Activated gamma-delta T cell (primary cell): Measurements from ENCODE around the gene SNX6.
"Not testable (repeated sequence)": the region's sequence is repeated elsewhere in the genome, so short reads cannot be mapped to it uniquely, and the experiment has no call there.

Experiments used
- DNase-seq: peaks from one replicate; lab custom pipeline; 2025; lab: John Stamatoyannopoulos, UW
- total RNA-seq, 2 donors: gene quantifications; one replicate each; lab custom pipeline; 2026; lab: John Stamatoyannopoulos, UW

Gene SNX6
- total RNA-seq = 125 to 132 reads per million in 2 donors

DNA sequence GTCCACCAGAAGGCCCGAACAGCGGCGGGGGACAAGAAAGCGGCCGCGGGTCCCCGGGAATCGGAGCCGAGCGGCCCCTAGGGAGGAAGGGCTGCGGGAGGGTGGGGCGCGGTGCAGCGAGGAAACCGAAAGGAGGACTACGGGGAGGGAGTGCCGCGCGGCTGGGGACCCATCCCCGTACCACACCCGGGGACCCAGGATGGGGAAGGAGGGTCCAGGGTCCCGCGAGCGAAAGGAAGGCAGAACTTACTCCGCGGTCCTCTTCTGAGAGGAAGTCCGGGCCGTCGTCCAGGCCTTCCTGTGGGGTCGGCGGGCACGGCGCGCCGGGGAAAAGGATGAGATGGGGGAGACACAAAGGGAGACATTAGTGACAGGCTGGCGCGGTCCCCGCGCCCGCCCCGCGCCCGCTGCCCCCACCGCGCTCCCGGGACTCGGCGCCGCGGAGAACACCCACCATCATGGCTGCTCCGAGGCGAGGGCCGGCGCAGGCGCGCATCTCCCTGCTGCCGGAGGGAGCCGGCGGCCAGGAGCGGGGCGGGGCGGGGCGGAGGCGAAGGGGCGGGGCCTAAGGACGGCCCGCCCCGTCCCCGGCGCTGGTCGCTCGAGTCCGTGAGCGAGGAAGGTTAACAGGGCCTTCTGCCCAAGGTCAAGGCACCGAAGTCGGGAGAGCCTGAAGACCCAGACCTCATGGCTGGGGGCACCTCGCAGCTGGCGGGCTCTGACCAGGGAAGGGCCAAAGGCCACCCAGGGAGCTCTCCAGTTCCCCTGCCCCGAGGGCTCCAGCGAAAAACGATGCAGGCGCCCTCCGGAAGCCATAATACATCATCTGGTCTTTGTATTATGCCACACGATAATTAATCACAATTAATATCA is at the start of gene SNX6:
TSS of gene SNX6 (minus strand) at position 492 of the 873 bp plus-strand sequence. CDS start at position 460, 32 bp downstream.
- DNase-seq = peak; percentile 81

DNA sequence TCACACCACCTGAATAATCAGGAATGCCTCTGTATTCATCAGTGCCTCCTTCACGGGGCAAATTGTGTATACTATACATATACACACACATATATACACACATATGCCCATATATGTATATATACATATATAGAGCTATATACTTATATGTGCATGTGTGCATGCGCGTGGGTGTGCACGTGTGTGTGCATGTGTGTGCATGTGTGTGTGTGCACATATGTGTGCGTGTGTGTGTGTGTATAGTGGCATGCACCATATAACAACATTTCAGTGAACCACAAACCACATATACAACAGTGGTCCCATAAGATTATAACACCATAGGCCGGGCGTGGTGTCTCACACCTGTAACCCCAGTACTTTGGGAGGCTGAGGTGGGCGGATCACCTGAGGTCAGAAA is 48.8 kb upstream of the SNX6 start:
- no peak for DNase-seq

DNA sequence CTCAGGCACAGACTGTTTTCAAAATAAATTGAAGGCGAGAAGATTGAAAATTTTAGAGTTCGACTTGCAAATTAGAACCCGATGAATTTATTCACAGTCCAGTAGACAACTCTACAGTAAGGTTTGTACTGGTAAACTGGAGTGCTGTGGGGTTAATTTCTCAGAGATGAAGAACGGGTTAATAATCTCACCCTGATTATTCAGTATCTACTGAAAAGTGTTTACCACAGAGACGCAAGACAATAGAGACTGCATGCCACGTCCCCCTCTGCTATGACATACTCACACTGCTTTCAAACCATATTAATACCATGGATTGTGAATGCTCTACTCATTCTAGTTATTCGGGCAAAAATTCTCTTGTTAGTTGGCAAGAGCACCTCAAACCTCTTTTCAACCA is 48.4 kb upstream of the SNX6 start:
- DNase-seq = no peak

DNA sequence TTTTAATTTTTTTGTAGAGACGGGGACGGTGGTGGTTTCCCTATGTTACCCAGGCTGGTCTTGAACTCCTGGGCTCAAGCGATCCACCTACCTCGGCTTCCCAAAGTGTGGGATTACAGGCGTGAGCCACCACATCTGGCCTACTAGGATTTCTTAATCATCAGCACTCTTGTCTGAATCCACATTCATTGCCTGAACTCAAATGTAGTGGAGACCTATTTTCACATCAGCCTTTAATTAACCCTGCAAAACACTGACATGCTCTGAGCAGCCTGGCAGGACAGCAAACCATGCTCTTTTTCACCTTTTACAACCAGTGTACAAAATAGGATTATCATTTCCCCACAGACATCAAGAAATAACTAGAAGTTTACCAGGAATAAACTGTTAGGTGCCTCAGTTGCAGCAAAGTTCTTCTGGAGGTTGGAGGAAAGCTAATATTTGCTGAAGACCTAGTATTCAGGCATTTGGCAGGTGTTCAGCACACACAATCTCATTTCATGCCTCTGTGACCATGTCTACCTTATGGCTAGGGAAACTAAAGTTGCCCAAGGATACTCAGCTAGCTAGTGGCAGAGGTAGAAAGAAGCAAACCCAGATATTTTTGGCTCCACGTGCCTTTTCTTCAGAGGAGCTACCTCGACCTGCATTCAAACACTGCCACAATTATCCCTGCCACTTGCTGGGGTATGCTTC is 46.7 kb upstream of the SNX6 start:
- DNase-seq = no peak

DNA sequence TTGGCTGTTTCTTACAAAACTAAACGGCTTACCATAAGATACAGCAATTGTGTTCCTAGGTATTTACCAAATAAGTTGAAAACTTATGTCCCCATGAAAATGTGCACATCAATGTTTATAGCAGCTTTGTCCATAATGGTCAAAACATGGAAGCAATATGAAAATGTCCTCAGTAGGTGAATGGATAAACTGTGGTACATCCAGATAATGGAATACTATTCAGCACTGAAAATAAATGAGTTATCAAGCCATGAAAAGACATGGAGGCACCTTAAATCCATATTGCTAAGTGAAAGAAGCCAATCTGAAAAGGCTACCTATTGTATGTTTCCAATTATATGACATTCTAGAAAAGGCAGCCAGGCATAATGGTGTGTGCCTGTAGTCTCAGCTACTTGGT is 43.8 kb upstream of the SNX6 start:
- DNase-seq = no peak

DNA sequence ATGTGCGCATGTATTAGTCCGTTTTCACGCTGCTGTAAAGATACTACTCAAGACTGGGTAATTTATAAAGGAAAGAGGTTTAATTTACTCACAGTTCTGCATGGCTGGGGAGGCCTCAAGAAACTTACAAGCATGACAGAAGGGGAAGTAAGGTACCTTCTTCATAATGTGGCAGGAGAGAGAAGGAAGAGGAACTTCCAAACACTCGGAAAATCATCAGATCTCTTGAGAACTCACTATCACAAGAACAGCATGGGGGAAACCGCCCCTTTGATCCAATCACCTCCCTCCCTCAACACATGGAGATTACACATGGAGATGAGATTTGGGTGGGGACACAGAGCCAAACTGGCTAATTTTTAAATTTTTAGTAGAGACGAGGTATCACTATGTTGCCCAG is 41.8 kb upstream of the SNX6 start:
- no peak for DNase-seq

DNA sequence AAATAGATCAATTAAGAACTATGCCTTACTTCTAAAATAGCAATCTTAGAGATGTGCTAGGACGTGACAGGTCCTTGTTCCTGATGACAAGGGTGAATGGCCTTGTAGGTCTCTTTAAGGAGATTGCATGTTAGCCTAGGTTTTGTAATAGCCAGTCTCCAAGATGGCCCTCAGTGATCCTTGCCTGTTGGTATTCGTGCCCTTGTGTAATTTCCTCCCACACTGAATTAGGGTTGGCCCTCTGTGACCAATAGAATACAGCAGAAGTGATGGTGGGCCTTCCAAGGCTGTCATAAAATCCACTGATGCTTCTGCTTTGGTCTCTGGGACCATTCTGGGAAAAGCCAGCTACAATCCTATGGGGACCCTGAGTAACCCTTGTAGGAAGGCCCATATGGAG is 38.2 kb upstream of the SNX6 start:
- DNase-seq = no peak

DNA sequence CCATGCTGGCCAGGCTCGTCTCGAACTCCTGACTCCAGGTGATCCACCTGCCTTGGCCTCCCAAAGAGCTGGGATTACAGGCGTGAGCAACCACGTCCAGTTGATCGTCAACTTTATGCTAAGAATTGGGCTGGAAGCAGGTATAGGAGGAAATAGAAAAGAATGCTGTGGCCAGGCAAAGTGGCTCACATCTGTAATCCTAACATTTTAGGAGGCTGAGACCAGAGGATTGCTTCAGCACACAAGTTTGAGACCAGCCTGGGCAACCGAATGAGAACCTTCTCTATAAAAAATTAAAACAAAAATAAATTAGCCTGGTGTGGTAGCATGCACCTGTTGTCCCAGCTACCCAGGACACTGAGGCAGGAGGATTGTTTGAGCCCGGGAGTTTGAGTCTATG is 37.1 kb upstream of the SNX6 start:
- DNase-seq = no peak

DNA sequence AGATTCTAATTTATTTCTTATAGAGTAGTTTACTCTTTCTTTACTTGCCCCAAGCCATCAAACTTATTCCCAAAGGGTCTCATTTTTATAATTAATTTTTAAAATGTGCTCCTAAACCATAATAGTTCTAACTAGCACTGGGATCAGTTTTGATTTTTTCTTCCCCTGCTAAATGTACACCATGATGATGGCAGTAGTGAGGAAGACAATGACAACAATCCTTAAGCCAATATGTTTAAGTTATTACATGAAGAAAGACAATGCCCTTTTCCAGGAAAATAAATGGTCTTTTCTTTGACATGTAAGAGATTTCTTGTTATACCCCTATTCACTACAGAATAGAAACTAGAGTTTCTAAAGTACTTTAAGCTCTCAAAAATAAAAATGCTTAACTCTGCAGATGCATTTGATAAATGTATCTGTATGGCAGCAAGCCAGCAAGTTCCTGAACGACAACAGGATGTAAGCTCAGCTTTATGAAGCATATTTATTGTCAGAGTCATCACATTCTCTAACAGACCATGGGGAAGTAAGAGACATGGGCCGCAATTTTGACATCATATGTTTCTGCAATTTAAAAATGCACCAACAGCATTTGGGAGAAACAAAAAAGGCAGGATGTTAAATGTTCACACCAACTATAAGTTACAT is 36.0 kb upstream of the SNX6 start:
- no peak for DNase-seq

DNA sequence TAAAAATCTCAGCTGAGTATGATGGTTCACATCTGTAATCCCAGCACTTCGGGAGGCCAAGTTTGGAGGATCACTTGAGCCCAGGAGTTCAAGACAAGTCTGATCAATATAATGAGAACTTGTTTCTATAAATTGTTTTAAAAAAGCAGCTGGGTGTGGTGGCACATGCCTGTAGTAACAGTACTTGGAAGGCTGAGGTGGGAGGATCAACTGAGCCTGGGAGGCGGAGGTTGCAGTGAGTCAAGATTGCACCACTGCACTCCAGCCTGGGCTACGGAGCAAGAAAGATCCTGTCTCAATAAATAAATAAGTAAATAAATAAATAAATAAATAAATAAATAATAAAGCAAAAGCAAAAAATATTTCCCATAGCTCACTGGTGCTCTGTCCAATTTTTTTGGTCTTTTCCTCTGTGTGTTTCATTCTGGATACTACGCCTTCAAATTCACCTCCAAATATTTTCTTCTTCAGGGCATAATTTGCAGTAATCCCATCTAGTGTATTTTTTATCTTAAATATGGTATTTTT is 32.7 kb upstream of the SNX6 start:
- DNase-seq = no peak

DNA sequence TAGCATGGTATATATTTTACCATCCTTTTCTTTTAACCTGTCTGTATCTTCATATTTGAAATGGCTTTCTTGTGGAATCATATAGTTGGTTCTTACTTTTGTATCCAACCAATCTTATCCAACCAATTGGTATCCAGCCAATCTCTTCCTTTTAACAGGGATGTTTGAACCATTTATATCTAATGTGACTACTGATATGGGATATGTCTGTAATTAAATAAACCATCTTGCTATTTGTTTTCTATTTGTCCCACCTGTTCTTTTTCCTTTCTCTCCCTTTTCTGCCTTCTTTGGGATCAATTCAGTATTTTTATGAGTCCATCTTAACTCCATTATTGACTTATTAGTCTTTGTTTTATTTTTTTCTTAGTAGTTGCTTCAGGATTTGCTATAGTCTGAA is 30.8 kb upstream of the SNX6 start:
- DNase-seq = no peak

DNA sequence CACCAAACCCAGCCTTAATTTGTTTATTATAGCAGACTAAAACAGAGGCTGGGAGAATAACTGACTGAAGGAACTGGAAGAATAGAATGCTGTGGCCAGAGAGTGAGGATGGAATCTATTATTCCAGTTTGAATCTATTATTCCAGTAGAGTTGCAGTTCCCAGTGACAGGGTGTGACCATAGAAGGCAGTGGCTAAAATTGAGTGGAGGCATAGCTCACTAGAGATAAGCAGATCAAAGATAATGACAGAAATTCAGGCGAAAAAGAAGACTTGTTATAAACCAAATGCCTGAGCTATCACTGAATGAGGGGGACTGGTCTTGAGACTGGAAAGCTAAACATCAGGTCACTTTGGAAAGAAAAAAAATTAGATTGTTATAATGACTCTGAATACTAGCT is 26.0 kb upstream of the SNX6 start:
- no peak for DNase-seq

DNA sequence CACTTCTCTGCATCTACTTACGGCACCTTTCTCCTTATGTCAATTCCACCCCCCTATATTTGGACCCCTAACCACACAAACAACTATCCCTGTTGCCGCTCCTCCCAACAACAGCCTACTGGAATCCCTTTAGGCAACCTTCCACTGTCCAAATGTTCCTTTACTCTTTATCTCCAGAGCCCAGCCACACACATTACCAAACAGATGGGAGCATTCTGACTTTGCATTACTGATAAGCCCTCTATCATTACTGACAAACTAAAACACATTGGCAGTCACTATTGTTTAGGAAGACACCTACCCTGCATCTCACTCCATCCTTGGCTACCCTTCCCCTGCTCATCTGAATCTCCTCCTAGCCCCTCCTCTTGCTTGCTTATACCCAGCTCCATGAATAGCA is 23.1 kb upstream of the SNX6 start:
- DNase-seq = not testable (repeated sequence)

DNA sequence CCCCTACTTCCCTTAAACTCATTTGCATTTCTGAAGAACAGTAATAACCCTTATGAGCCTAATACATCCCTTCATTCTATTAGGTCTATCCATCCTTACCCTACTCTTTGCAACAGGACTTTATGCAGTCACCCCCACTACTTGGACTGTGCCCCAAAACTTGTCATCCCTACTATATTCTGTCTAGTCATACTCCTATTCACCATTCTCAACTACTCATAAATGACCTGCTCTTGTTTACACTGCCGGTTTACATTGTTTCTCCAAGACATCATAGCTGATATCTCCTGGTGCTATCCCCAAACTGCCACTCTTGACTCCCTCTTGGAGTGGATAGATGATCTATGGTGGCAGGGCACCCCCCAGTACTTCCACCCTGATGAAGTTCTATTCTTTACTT is 22.4 kb upstream of the SNX6 start:
- DNase-seq = not testable (repeated sequence)

DNA sequence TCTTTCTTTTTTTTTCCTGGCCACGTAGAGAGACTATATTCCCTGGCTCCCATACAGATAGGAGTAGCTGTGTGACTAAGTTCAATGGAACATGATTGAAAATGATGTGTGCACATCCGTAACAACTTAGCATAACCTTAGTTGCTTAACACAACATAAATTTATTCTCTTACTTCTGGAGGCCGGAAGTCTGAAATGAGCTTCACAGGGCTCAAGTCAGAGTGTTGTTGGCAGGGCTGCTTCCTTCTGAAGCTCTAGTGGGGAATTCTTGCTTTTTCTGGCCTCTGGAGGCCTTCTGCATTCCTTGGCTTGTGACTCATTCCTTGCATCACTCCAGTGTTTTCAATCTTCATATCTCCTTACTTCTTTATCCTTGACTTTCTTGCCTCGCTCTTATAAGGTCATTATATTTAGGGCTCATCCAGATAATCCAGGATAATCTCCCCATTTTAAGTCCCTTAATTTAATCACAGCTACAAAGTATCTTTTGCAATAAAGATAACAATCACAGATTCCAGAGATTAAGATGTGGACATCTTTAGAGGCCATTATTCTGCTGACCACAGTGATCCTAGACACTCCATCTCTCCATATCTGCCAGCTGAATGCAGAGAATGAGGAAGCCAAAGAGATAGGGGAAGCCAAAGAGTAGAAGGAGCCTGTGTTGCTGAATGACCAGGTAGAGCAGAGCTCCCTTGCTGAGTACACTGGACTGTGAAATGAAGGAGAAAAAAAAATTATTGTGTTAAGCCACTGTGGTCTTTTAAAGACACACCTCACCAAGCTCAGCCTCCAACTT is 21.0 kb upstream of the SNX6 start:
- DNase-seq = no peak

DNA sequence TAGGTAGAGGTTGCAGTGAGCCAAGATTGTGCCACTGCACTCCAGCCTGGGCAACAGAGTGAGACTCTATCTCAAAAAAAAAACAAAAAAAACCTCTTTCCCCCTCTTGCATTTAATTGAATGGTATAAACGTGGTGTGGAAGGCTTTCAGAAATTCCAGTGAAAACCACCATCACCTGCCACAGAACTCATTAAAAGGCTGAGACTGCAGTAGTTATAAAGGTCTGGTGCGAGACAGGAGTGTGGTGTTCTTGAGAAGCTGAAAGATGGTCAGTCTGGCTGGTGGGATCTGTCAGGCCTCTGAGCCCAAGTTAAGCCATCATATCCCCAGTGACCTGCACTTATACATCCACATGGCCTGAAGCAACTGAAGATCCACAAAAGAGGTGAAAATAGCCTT is 20.1 kb upstream of the SNX6 start:
- not testable (repeated sequence) for DNase-seq

DNA sequence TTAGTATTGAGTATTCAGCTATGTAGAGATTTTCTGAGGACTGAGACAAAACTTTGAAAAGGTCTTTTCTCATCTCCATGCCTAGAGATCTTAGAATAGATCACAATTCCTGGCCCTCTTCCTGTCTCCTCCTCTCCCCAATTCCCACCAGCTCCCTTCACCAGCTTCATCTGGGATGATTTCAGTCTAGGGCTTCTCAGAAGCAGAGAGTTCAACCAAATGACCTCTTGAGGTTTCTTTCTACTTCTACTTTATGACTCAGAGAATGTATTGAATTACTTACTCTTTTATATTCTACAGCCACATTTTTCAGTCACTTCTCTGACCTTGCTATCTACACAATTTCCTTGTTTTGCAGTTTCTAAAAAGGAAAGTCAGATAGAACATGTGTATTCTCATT is 19.4 kb upstream of the SNX6 start:
- DNase-seq = no peak

DNA sequence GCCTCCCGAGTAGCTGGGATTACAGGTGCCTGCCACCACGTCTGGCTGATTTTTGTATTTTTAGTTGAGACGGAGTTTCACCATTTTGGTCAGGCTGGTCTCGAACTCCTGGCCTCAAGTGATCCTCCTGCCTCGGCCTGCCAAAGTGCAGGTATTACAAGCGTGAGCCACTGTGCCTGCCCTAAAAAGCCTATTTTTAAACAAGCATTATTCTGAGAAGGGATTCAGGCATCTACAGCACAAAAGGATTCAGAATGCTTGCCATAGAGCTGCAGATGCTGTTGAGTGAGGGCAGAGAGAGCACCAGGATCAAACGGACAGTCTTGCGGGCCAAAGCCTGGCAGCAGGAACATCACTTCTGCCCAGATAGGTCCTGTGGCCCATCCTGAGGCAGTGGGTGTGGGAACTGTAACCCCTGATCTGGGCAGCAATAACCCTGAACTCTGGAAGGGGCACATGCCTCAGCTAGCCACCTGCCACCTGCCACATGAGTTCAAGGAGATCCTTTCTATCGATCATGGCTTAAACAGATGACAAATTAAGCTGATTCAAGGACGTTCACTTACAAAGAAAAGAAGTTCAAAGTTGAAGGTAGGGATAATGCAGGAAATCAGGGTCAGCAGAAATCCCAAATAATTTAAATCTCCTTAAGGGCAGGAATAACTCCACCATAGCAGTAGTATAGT is 16.8 kb upstream of the SNX6 start:
- DNase-seq = no peak

DNA sequence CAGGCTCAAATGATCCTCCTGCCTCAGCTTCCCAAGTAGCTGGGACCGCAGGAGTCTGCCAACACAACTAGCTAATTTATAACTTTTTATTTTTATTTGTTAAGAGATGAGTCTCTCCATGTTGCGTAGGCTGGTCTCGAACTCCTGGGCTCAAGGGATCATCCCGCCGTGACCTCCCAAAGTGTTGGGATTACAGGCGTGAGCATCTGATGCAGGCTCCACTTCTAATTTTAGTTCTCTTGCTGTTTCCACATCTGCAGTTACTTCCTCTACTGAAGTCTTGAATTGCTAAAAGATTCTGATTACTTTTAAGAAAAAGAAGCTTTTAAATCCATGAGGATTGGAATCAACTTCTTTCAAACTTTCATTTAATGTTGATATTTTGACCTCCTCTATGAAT is 13.4 kb upstream of the SNX6 start:
- DNase-seq = no peak

DNA sequence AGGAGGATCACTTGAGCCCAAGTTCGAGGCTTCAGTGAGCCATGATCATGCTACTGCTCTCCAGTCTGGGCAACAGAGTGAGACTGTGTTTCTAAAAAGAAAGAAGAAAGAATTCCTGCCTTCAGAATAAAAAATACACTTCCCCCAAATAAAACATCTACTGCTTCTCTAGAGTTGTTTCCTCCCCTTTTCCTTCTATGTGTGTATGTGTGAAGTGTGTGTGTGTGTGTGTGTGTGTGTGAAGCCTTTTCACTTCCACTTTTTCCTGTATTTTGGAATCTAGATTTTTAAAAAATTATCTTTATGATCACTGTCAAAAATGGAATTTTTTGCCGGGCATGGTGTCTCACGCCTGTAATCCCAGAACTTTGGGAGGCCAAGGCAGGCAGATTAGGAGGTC is 12.6 kb upstream of the SNX6 start:
- DNase-seq = no peak

DNA sequence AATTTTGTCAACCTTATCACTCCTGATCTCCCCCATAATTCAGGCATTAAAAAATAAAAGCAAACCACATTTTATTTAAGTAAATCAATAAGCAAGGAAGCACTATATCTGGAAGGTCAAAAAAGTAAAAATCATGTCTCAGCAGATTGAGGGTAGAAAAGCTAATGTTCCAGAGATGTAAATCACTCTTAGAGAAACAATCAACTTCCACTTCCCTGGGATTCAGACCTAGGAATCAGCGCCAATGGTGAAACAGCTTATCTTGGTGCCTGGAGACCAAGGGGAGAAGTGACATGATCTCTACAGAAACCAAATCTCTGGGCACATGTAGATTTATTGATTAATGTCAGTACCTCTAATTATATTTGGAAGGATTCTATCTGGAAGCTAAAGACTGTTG is 10.9 kb upstream of the SNX6 start:
- DNase-seq = no peak
